LNCAP (cell line): ENCODE data around the gene FARS2.

Experiments used
- TF ChIP-seq, protein P1 (sequence below): fragments of 450-650 bp; IDR thresholded peaks from 2 replicates; pipeline ENCODE4 v1.5.1; 2017; ENCODE audit warnings: mild to moderate bottlenecking

Gene FARS2

GRCh38 chr6:5315881-5316280 lies 54.6 kb downstream of the FARS2 start:
- TF ChIP-seq, protein P1, sequence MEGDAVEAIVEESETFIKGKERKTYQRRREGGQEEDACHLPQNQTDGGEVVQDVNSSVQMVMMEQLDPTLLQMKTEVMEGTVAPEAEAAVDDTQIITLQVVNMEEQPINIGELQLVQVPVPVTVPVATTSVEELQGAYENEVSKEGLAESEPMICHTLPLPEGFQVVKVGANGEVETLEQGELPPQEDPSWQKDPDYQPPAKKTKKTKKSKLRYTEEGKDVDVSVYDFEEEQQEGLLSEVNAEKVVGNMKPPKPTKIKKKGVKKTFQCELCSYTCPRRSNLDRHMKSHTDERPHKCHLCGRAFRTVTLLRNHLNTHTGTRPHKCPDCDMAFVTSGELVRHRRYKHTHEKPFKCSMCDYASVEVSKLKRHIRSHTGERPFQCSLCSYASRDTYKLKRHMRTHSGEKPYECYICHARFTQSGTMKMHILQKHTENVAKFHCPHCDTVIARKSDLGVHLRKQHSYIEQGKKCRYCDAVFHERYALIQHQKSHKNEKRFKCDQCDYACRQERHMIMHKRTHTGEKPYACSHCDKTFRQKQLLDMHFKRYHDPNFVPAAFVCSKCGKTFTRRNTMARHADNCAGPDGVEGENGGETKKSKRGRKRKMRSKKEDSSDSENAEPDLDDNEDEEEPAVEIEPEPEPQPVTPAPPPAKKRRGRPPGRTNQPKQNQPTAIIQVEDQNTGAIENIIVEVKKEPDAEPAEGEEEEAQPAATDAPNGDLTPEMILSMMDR = no peak

GRCh38 chr6:5316951-5317350 lies 55.6 kb downstream of the FARS2 start:
- TF ChIP-seq, protein P1 = no peak

DNA sequence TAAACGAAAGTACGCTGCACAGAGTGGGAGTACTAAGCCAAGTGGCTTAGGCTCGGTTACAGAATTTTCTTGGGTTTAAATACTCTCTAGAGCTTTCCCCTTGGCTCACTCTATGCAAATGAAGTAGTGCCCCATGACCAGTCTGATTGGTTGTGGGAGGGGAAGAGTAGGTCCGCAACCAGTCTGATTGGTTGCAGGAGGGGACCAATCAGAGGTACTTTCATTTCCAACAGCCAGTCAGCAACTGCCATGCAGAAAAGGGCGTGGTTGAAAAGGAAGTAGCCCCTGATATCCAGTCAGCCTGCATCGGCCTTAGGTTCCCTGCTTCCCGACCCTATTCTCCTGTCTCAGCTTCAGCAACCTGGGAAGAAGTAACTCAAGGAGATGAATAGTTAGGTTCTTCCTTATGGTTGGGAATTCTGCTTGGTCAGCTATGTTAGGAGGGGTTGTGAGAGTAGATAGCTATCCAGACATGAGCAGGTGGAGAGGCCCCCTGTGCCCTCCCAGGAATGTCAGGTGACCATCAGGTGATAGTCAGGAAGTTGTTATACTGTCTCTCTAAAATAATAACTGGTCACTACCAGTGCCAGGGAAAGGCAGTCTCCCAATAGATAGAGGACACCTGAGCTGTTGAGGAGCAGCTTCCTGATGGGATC lies 57.4 kb downstream of the FARS2 start:
- TF ChIP-seq, protein P1 = no peak

GRCh38 chr6:5323979-5324378 lies 62.7 kb downstream of the FARS2 start:
- TF ChIP-seq, protein P1 = no peak

DNA sequence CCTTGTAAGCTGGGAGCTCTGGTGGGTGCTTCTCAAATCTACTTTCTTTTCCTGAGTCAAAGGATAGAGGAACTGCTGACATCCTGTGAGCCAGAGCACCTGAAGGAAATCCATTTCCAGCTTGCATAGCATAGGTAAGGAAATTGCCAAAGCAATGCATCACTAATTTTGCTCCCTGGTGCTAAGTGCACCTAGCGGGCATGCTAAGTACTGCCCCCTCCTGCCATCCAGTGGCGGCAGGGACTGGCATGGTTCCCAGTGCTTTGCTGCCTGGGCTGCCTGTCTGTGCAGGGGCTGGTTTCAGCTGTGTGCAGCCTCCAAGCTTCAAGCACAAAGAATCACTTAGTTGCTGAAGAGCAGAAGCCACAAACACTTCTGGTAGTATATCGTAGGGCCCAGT lies 63.9 kb downstream of the FARS2 start:
- TF ChIP-seq, protein P1 = no peak

DNA sequence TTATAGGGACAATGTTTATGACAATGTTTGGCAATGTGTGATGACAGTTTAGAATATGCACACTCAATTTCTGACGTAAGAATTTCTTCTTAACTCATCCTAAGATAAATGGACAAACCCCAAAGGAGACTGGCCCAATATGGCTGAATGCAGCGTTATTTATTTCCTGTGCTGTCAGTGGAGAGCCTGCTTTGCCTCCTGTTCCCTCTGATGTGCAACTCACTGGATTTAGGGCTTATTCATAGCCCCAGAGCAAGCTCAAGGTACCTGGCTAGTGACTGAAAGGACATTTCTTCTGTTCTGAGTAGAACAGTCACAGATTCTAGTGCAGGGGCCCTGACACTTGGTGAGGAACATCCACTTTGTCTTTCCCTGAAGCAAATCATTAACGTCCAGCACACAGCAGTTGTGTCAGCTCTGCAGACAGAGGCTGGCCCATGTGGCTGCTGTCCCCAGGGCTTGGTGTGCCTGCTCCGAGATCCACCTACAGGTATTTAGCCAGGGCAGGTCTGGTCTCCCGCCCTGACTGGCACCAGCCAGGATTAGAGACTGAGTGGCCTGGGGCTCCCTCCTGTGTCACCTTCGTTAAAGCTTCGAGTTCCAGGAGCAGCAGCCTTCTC lies 64.8 kb downstream of the FARS2 start:
- TF ChIP-seq, protein P1 = no peak

DNA sequence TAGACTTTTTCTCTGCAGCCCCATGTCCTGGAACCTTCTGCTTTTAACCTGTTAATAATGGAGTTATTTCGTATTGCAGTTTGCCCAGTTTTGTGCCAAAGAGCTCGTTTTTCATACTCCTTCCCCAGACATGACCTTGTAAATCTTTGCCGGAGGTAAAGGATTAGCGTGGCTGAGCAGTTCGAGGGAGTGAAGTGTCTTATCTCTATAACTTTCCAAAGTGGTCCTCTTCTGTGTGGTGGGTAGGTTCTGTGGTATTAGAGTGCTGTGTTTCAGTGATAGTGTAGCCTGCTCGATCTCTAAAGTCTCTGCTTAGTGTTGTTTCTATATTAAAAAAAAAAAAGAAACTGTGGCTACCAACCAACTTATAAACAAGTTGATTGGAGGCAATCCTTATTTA lies 67.5 kb downstream of the FARS2 start:
- TF ChIP-seq, protein P1 = no peak
